ENCODE results near the gene ANKRD11.

ANKRD11 gene

DNA sequence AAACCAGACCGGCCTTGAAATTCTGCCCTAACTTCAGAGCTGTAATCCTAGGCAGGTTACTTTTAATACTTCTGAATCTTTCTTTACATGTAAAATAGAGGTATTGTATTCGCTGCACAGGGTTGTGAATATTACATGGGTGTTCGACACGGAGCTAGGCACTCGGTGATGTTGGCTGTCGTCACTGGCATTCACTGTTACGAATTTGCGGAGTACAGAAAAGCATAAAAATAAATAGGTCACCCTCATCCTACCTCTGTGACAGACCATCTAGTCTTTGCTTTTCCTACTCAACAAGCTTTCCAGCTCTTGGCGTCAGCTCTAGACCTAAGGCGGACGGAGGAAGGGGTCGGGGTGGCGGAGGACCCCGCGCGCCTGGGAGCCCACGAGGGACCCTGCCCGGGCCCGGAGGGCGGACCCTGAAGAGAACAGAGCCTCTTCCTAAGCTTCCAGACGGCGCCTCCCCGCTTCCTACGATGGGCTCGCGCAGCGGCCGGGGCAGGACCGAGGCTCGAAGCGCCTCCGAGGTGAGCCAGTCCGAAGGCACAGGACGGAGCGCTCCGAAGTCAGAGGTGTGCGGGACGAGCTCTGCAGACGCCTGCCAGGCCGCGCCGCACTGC is 17.0 kb upstream of the ANKRD11 start:
- H3K27ac ChIP-seq (ENCODE audit: low read length), result no peak overlapping the region
- no peak for DNase-seq
- H3K79me2 ChIP-seq (ENCODE audit: low read length), result peaks cover 23% of the 10 kb centered on the region
- H3K27me3 ChIP-seq (replicated peaks; ENCODE audit: insufficient read depth, low read length), result no peaks in the 10 kb centered on the region
- H3K9ac ChIP-seq (ENCODE audit: low read length), result peak overlapping the region; percentile 68; the same call in 1 of the 2 replicates
- no peaks in the 10 kb centered on the region for H3K4me1 ChIP-seq (ENCODE audit: low read length)
- no peaks in the 10 kb centered on the region for H3K9me3 ChIP-seq (replicated peaks; ENCODE audit: insufficient read depth, low read length)
- no peak for TF ChIP-seq CTCF (IDR thresholded peaks at IDR 0.05; ENCODE audit: low read length)
- no peak for TF ChIP-seq EZH2phosphoT487 (IDR thresholded peaks at IDR 0.05; ENCODE audit: low read length)
- no peak for TF ChIP-seq EZH2 (optimal IDR thresholded peaks at IDR 0.05; ENCODE audit: low read depth, low read length)
- peak overlapping the region; percentile 81 for H3K4me2 ChIP-seq (ENCODE audit: low read depth, low read length)
- 0 out of 2 replicates have a peak overlapping the region, but pooled peaks have one; percentile 75 for H2AFZ ChIP-seq (ENCODE audit: low read length)
- no peaks in the 10 kb centered on the region for H4K20me1 ChIP-seq (ENCODE audit: insufficient read depth, low read length)
- H3F3A ChIP-seq (ENCODE audit: insufficient read depth, low read length), result no peaks in the 10 kb centered on the region
- H3K36me3 ChIP-seq (replicated peaks; ENCODE audit: insufficient read depth, low read length), result no peaks in the 10 kb centered on the region
- peak overlapping the region; percentile 66 for H3K4me3 ChIP-seq (ENCODE audit: low read length)
- H3K9me2 ChIP-seq (replicated peaks; ENCODE audit: insufficient read depth, low read length), result no peaks in the 10 kb centered on the region

- H3K9me3 ChIP-seq (replicated peaks; ENCODE audit: insufficient read depth, low read length), result no peaks in the 10 kb centered on the region
- H3K9me2 ChIP-seq (replicated peaks; ENCODE audit: insufficient read depth, low read length), result no peaks in the 10 kb centered on the region
- H3K9ac ChIP-seq (ENCODE audit: low read length), result no peak overlapping the region
- H3K4me1 ChIP-seq (ENCODE audit: low read length), result no peaks in the 10 kb centered on the region
- DNase-seq, result no peak
- no peak overlapping the region for H3K27ac ChIP-seq (ENCODE audit: low read length)
- no peak overlapping the region for H3K4me2 ChIP-seq (ENCODE audit: low read depth, low read length)
- H3K27me3 ChIP-seq (replicated peaks; ENCODE audit: insufficient read depth, low read length), result no peaks in the 10 kb centered on the region
- no peaks in the 10 kb centered on the region for H4K20me1 ChIP-seq (ENCODE audit: insufficient read depth, low read length)
- no peak overlapping the region for H3K4me3 ChIP-seq (ENCODE audit: low read length)
- H3K79me2 ChIP-seq (ENCODE audit: low read length), result peaks cover 23% of the 10 kb centered on the region
- TF ChIP-seq EZH2phosphoT487 (IDR thresholded peaks at IDR 0.05; ENCODE audit: low read length) (no peak), CTCF (IDR thresholded peaks at IDR 0.05; ENCODE audit: low read length) (no peak), EZH2 (optimal IDR thresholded peaks at IDR 0.05; ENCODE audit: low read depth, low read length) (no peak)
- no peak overlapping the region for H2AFZ ChIP-seq (ENCODE audit: low read length)
- no peaks in the 10 kb centered on the region for H3F3A ChIP-seq (ENCODE audit: insufficient read depth, low read length)
- H3K36me3 ChIP-seq (replicated peaks; ENCODE audit: insufficient read depth, low read length), result no peaks in the 10 kb centered on the region
Measured at GRCh38 chr16:89506791-89507191, 16.4 kb upstream of the ANKRD11 start.

DNA sequence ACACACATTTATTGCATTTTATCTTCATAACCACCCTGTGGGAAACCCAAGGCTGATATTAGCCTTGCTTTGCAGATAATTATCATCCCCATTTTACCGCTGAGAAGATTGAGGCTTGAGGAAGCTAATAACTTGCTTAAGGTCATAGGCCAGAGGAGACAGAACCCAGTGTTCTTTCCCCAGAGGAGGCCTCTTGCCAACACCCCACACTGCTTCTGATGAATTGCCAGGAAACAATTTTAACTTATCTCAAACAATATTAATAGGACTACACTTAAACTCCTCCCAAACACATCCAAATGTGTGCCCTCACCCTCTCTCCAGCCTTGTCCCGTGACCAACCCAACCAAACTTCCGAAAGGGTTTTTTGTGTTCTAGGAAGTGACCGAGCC is 15.7 kb upstream of the ANKRD11 start:
- TF ChIP-seq EZH2 (optimal IDR thresholded peaks at IDR 0.05; ENCODE audit: low read depth, low read length) (no peak), EZH2phosphoT487 (IDR thresholded peaks at IDR 0.05; ENCODE audit: low read length) (no peak), CTCF (IDR thresholded peaks at IDR 0.05; ENCODE audit: low read length) (no peak)
- Histone ChIP-seq H3K4me1 (ENCODE audit: low read length) (no peaks in the 10 kb centered on the region), H3K27me3 (replicated peaks; ENCODE audit: insufficient read depth, low read length) (no peaks in the 10 kb centered on the region), H3K9me2 (replicated peaks; ENCODE audit: insufficient read depth, low read length) (no peaks in the 10 kb centered on the region), H3K36me3 (replicated peaks; ENCODE audit: insufficient read depth, low read length) (no peaks in the 10 kb centered on the region), H3K79me2 (ENCODE audit: low read length) (peaks cover 20% of the 10 kb centered on the region), H4K20me1 (ENCODE audit: insufficient read depth, low read length) (no peaks in the 10 kb centered on the region), H3K9me3 (replicated peaks; ENCODE audit: insufficient read depth, low read length) (no peaks in the 10 kb centered on the region), H3K4me3 (ENCODE audit: low read length) (no peak overlapping the region), H3K27ac (ENCODE audit: low read length) (no peak overlapping the region), H3K4me2 (ENCODE audit: low read depth, low read length) (no peak overlapping the region), H2AFZ (ENCODE audit: low read length) (no peak overlapping the region), H3K9ac (ENCODE audit: low read length) (no peak overlapping the region), H3F3A (ENCODE audit: insufficient read depth, low read length) (no peaks in the 10 kb centered on the region)
- DNase-seq, result no peak

Data from MM.1S (cell line).